Endothelial cell of umbilical vein (primary cell): ENCODE data around the gene FOXP1.

Experiments used
- EZH2 ChIP-seq: IDR thresholded peaks from 2 replicates; pipeline ENCODE4 v1.6.1; 2012; ENCODE audit warnings: borderline replicate concordance, low read depth, mild to moderate bottlenecking, moderate library complexity, low read length, inconsistent platforms; ENCODE audit not compliant: severe bottlenecking
- FOS ChIP-seq: IDR thresholded peaks from 2 replicates; pipeline ENCODE4 v1.6.1; 2011; ENCODE audit warnings: mild to moderate bottlenecking, low read length, moderate library complexity, borderline replicate concordance; ENCODE audit not compliant: insufficient read depth
- JUN ChIP-seq: IDR thresholded peaks from 2 replicates; pipeline ENCODE4 v1.6.1; 2011; ENCODE audit warnings: borderline replicate concordance, low read depth; ENCODE audit not compliant: insufficient read length, insufficient read depth
- POLR2A ChIP-seq: IDR thresholded peaks from 2 replicates; pipeline ENCODE4 v1.6.1; 2012; ENCODE audit warnings: low read depth, mild to moderate bottlenecking, control low read depth, low read length
- POLR2AphosphoS5 ChIP-seq: IDR thresholded peaks from 2 replicates; pipeline ENCODE4 v1.6.1; 2012; ENCODE audit warnings: low read depth, mild to moderate bottlenecking, control low read depth, low read length, moderate library complexity; ENCODE audit not compliant: insufficient read depth
- TF ChIP-seq, protein P1 (sequence below), 2 donors: IDR thresholded peaks; 1 replicate in 1 of 2; 2 replicates in 1 of 2; pipeline ENCODE4 v1.5.1; 2011; ENCODE audit warnings: low read length in 2 of 2, mild to moderate bottlenecking in 2 of 2, moderate library complexity in 2 of 2, control low read depth in 1 of 2, inconsistent platforms in 1 of 2, low read depth in 1 of 2; ENCODE audit not compliant: insufficient read depth in 1 of 2; ENCODE audit errors: extremely low read depth in 1 of 2
- TF ChIP-seq, protein P2 (sequence below): IDR thresholded peaks from 2 replicates; pipeline ENCODE4 v1.6.1; 2011; ENCODE audit not compliant: insufficient read depth, insufficient read length

DNA sequence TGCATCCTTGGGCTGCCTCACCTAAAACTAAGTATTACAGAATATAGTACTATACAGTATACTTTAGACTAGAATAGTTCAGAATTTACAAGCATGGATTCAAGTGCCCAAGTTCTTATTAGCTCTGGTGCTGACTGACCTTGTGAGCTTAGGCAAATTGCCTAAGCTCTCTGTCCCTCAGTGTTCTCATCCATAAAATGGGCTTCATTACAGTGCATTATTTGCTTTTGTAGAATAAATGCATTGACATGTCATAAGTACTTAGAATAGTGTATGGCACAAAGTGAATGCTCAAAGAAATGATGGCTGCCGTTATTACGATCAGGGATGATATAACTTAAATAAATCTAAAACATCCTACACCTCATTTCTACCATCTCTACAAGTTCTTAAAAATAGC, 269.7 kb downstream of the FOXP1 start:
- TF ChIP-seq, protein P1, sequence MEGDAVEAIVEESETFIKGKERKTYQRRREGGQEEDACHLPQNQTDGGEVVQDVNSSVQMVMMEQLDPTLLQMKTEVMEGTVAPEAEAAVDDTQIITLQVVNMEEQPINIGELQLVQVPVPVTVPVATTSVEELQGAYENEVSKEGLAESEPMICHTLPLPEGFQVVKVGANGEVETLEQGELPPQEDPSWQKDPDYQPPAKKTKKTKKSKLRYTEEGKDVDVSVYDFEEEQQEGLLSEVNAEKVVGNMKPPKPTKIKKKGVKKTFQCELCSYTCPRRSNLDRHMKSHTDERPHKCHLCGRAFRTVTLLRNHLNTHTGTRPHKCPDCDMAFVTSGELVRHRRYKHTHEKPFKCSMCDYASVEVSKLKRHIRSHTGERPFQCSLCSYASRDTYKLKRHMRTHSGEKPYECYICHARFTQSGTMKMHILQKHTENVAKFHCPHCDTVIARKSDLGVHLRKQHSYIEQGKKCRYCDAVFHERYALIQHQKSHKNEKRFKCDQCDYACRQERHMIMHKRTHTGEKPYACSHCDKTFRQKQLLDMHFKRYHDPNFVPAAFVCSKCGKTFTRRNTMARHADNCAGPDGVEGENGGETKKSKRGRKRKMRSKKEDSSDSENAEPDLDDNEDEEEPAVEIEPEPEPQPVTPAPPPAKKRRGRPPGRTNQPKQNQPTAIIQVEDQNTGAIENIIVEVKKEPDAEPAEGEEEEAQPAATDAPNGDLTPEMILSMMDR (IDR thresholded peaks at IDR 0.05; ENCODE audit: extremely low read depth in 1 of 2, insufficient read depth in 1 of 2, low read depth in 1 of 2, low read length in 2 of 2): no peak
- TF ChIP-seq POLR2A: no peak
- TF ChIP-seq EZH2: no peak
- no peak for TF ChIP-seq POLR2AphosphoS5
- no peak for TF ChIP-seq FOS
- TF ChIP-seq JUN: no peak
- TF ChIP-seq, protein P2, sequence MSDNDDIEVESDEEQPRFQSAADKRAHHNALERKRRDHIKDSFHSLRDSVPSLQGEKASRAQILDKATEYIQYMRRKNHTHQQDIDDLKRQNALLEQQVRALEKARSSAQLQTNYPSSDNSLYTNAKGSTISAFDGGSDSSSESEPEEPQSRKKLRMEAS: no peak
